H1 (cell line): ENCODE data around the gene SYNPO. TPM values are rescaled to one million over a fixed set of nuclear protein-coding genes. Genes with fewer than 3 reads are reported as not detected.

Experiments
- CTCF ChIA-PET: fragments of 300-600 bp; sonication (Branson Sonifier 250); formaldehyde crosslinking; loops from one replicate; lab custom pipeline; 2021; ENCODE audit not compliant: partially characterized antibody; lab: Charles Lee
- POLR2A ChIA-PET: fragments of 300-600 bp; sonication (Branson Sonifier 250); formaldehyde crosslinking; loops from one replicate; lab custom pipeline; 2021; ENCODE audit warnings: inconsistent platforms; ENCODE audit not compliant: partially characterized antibody; lab: Charles Lee
- DNase-seq, 2 experiments: peaks; one replicate each; pipeline versions ENCODE4 v3.0.0 to v3.0.0-alpha.2; 2010 to 2022; ENCODE audit warnings: low spot score in 2 of 2, low read depth in 1 of 2, mixed read lengths in 1 of 2
- FAIRE-seq: peaks from 2 replicates; lab custom pipeline; 2011; peaks lifted over from hg19 to GRCh38; lab: Jason Lieb, UNC
- H2AFZ ChIP-seq: 2 replicates; pipeline ENCODE4 v1.8.1; 2012; ENCODE audit warnings: low read length, inconsistent platforms
- H2AK5ac ChIP-seq: 2 replicates; pipeline ENCODE4 v1.6.1; 2013; ENCODE audit warnings: low read depth, low read length
- H2BK120ac ChIP-seq: replicated peaks from 2 replicates; pipeline ENCODE3; 2013; ENCODE audit warnings: low read depth, low read length, inconsistent platforms
- H2BK12ac ChIP-seq: 2 replicates; pipeline ENCODE4 v1.6.1; 2013; ENCODE audit warnings: low read depth, low read length
- H2BK15ac ChIP-seq: 2 replicates; pipeline ENCODE4 v1.6.1; 2013; ENCODE audit warnings: low read length
- H2BK20ac ChIP-seq: 2 replicates; pipeline ENCODE4 v1.6.1; 2013; ENCODE audit warnings: low read length
- H2BK5ac ChIP-seq: 2 replicates; pipeline ENCODE4 v1.6.1; 2013; ENCODE audit warnings: low read depth, low read length
- H3K14ac ChIP-seq: 2 replicates; pipeline ENCODE4 v1.6.1; 2013; ENCODE audit warnings: inconsistent platforms; ENCODE audit not compliant: insufficient read length
- H3K18ac ChIP-seq: 2 replicates; pipeline ENCODE4 v1.6.1; 2013; ENCODE audit warnings: low read length; ENCODE audit errors: extremely low read depth
- H3K23ac ChIP-seq: 2 replicates; pipeline ENCODE4 v1.6.1; 2013; ENCODE audit warnings: inconsistent platforms; ENCODE audit not compliant: insufficient read length
- H3K23me2 ChIP-seq: 2 replicates; pipeline ENCODE4 v1.6.1; 2013; ENCODE audit warnings: low read depth, low read length
- H3K27ac ChIP-seq: 2 replicates; pipeline ENCODE4 v1.6.1; 2011; ENCODE audit warnings: low read depth, low read length, inconsistent platforms
- H3K27me3 ChIP-seq, 4 experiments: replicated peaks in 1 of 4; 1 replicate in 1 of 4; 2 replicates in 3 of 4; pipeline versions ENCODE4 v1.6.1 to v1.8.1; 2011 to 2013; ENCODE audit warnings: low read length in 3 of 4, mild to moderate bottlenecking in 3 of 4, inconsistent platforms in 2 of 4, mixed read lengths in 2 of 4, moderate library complexity in 1 of 4; ENCODE audit not compliant: control insufficient read depth in 3 of 4, insufficient read depth in 3 of 4; ENCODE audit errors: extremely low read depth in 1 of 4
- H3K36me3 ChIP-seq, 4 experiments: 2 replicates each; pipeline versions ENCODE4 v1.6.1 to v1.8.1; 2011 to 2013; ENCODE audit warnings: mild to moderate bottlenecking in 4 of 4, low read length in 3 of 4, moderate library complexity in 2 of 4, control low read depth in 1 of 4, inconsistent platforms in 1 of 4; ENCODE audit not compliant: insufficient read depth in 4 of 4, control insufficient read depth in 2 of 4
- H3K4ac ChIP-seq: replicated peaks from 2 replicates; pipeline ENCODE3; 2013; ENCODE audit warnings: low read length, low read depth, mixed read lengths, inconsistent platforms; ENCODE audit not compliant: insufficient read length
- H3K4me1 ChIP-seq, 4 experiments: replicated peaks in 1 of 4; 1 replicate in 1 of 4; 2 replicates in 3 of 4; pipeline versions ENCODE4 v1.6.1 to v1.8.1; 2011 to 2013; ENCODE audit warnings: low read length in 3 of 4, inconsistent platforms in 2 of 4, mixed read lengths in 1 of 4; ENCODE audit not compliant: insufficient read depth in 4 of 4, control insufficient read depth in 3 of 4
- H3K4me2 ChIP-seq, 2 experiments: 2 replicates each; pipeline versions ENCODE4 v1.6.1 to v1.8.1; 2011 to 2013; ENCODE audit warnings: low read depth in 2 of 2, low read length in 2 of 2, control low read depth in 1 of 2, inconsistent platforms in 1 of 2, mild to moderate bottlenecking in 1 of 2; ENCODE audit not compliant: insufficient read depth in 1 of 2
- H3K4me3 ChIP-seq, 4 experiments: fragments of 200-600, 300-600 bp in 1 of 4; sonication (generic), shearing (Covaris generic), sonication (Bioruptor Twin) in 1 of 4; 2 replicates each; pipeline versions ENCODE4 v1.5.1 to v1.8.1; 2011 to 2016; ENCODE audit warnings: low read length in 4 of 4, low read depth in 3 of 4, control low read depth in 2 of 4, inconsistent platforms in 2 of 4, mild to moderate bottlenecking in 2 of 4, mixed read lengths in 1 of 4, moderate library complexity in 1 of 4; ENCODE audit not compliant: insufficient read depth in 2 of 4; ENCODE audit errors: extremely low read depth in 1 of 4
- H3K56ac ChIP-seq: replicated peaks from 2 replicates; pipeline ENCODE3; 2013; ENCODE audit warnings: low read depth, mild to moderate bottlenecking, mixed read lengths, low read length, inconsistent platforms; ENCODE audit not compliant: insufficient read length
- H3K79me1 ChIP-seq: 2 replicates; pipeline ENCODE4 v1.6.1; 2013; ENCODE audit warnings: low read depth, low read length, control low read depth
- H3K79me2 ChIP-seq, 2 experiments: 2 replicates each; pipeline versions ENCODE4 v1.6.1 to v1.8.1; 2012 to 2013; ENCODE audit warnings: low read length in 2 of 2, mild to moderate bottlenecking in 2 of 2, inconsistent platforms in 1 of 2; ENCODE audit not compliant: insufficient read depth in 2 of 2, control insufficient read depth in 1 of 2
- H3K9ac ChIP-seq, 4 experiments: replicated peaks in 1 of 4; 1 replicate in 1 of 4; 2 replicates in 3 of 4; pipeline versions ENCODE4 v1.6.1 to v1.8.1; 2011 to 2013; ENCODE audit warnings: low read depth in 3 of 4, low read length in 3 of 4, control low read depth in 2 of 4, mild to moderate bottlenecking in 2 of 4, moderate library complexity in 2 of 4, inconsistent platforms in 1 of 4; ENCODE audit errors: extremely low read depth in 1 of 4
- H3K9me3 ChIP-seq, 2 experiments: 2 replicates each; pipeline versions ENCODE4 v1.6.1 to v1.8.1; 2012 to 2013; ENCODE audit warnings: mild to moderate bottlenecking in 2 of 2, moderate library complexity in 2 of 2, control low read depth in 1 of 2, inconsistent platforms in 1 of 2, low read depth in 1 of 2, low read length in 1 of 2, mixed read lengths in 1 of 2; ENCODE audit not compliant: insufficient read depth in 2 of 2
- H4K20me1 ChIP-seq, 2 experiments: replicated peaks in 1 of 2; 2 replicates each; pipeline versions ENCODE3 to v1.8.1; 2011 to 2013; ENCODE audit warnings: inconsistent platforms in 2 of 2, low read length in 2 of 2, mild to moderate bottlenecking in 1 of 2; ENCODE audit not compliant: insufficient read depth in 2 of 2, control insufficient read depth in 1 of 2
- H4K5ac ChIP-seq: 2 replicates; pipeline ENCODE4 v1.6.1; 2013; ENCODE audit warnings: low read length, low read depth, mixed read lengths, inconsistent platforms; ENCODE audit not compliant: insufficient read length
- H4K8ac ChIP-seq: 2 replicates; pipeline ENCODE4 v1.8.0; 2013; ENCODE audit warnings: mild to moderate bottlenecking, moderate library complexity, low read length, inconsistent platforms; ENCODE audit not compliant: insufficient read depth; ENCODE audit errors: extremely low read depth
- H4K91ac ChIP-seq: replicated peaks from 2 replicates; pipeline ENCODE3; 2013; ENCODE audit warnings: low read length, mixed read lengths, inconsistent platforms; ENCODE audit not compliant: insufficient read length
- CHD1 ChIP-seq: IDR thresholded peaks from 2 replicates; pipeline ENCODE4 v1.6.1; 2012; ENCODE audit warnings: low read depth, low read length, improper control_type of control experiment
- CTBP2 ChIP-seq: IDR thresholded peaks from 2 replicates; pipeline ENCODE4 v1.7.0; 2011; ENCODE audit warnings: borderline replicate concordance, mild to moderate bottlenecking, moderate library complexity, mixed read lengths, low read length; ENCODE audit not compliant: insufficient read depth, insufficient read length
- E2F6 ChIP-seq: IDR thresholded peaks from 2 replicates; pipeline ENCODE4 v1.6.1; 2012; ENCODE audit warnings: inconsistent platforms
- EGR1 ChIP-seq: IDR thresholded peaks from 2 replicates; pipeline ENCODE4 v1.6.1; 2011; ENCODE audit warnings: low read depth, low read length, borderline replicate concordance
- FOSL1 ChIP-seq: IDR thresholded peaks from 2 replicates; pipeline ENCODE4 v1.6.1; 2011; ENCODE audit warnings: mild to moderate bottlenecking, low read depth, low read length, moderate library complexity; ENCODE audit not compliant: insufficient read depth
- GABPA ChIP-seq: IDR thresholded peaks from 2 replicates; pipeline ENCODE4 v1.6.1; 2011; ENCODE audit warnings: mild to moderate bottlenecking, low read length, moderate library complexity, borderline replicate concordance; ENCODE audit not compliant: insufficient read depth
- JUN ChIP-seq: IDR thresholded peaks from 2 replicates; pipeline ENCODE4 v1.6.1; 2011; ENCODE audit warnings: low read depth, mild to moderate bottlenecking, improper control_type of control experiment, low read length
- JUND ChIP-seq: IDR thresholded peaks from 2 replicates; pipeline ENCODE4 v1.6.1; 2011; ENCODE audit warnings: mild to moderate bottlenecking, improper control_type of control experiment, low read length
- KDM4A ChIP-seq: IDR thresholded peaks from one replicate; pipeline ENCODE4 v1.7.1; 2012; ENCODE audit warnings: low read depth, mild to moderate bottlenecking, moderate library complexity, low read length, inconsistent platforms; ENCODE audit not compliant: severe bottlenecking
- MAX ChIP-seq: IDR thresholded peaks from 2 replicates; pipeline ENCODE4 v1.6.1; 2012; ENCODE audit warnings: inconsistent platforms
- RBBP5 ChIP-seq: IDR thresholded peaks from 2 replicates; pipeline ENCODE4 v1.7.1; 2012; ENCODE audit warnings: low read depth, mild to moderate bottlenecking, inconsistent platforms, low read length, moderate library complexity, borderline replicate concordance
- SRF ChIP-seq: IDR thresholded peaks from 2 replicates; pipeline ENCODE4 v1.6.1; 2011; ENCODE audit warnings: mild to moderate bottlenecking, low read depth, low read length, moderate library complexity
- TAF7 ChIP-seq: optimal IDR thresholded peaks from 2 replicates; pipeline ENCODE3; 2011; ENCODE audit warnings: low read depth, mild to moderate bottlenecking, inconsistent platforms, low read length, moderate library complexity, borderline replicate concordance
- WGBS, 2 experiments: shearing (Covaris generic) in 1 of 2; methylation state at CpG; one replicate each; pipeline versions ENCODE4 v1.1.6 to v1.1.7; 2013 to 2015; ENCODE audit warnings: low lambda C conversion rate in 2 of 2, mixed read lengths in 2 of 2, inconsistent platforms in 1 of 2, low coverage in 1 of 2, missing lambda C conversion rate in 1 of 2; ENCODE audit not compliant: insufficient replicate concordance in 2 of 2, insufficient coverage in 1 of 2, insufficient read length in 1 of 2; ENCODE audit errors: extremely low coverage in 1 of 2, missing lambda C conversion rate in 1 of 2; 5-methylcytosine and 5-hydroxymethylcytosine counted together
- polyA plus RNA-seq, 7 experiments: library from polyadenylated mRNA; depleted of rRNA in 3 of 7; stranded (reverse) in 5 of 7; unstranded in 2 of 7; fragments of >200 nt in 5 of 7; fragments of 200-250 nt in 2 of 7; gene quantifications; 1 replicate in 5 of 7; 2 replicates in 1 of 7; 4 replicates in 1 of 7; pipeline versions ENCODE4 v1.2.1 to v1.2.3, GENCODE V29; 2011 to 2013; ENCODE audit warnings: missing spikeins in 2 of 7, mixed read lengths in 2 of 7
- total RNA-seq: library from RNA; stranded (reverse); fragmentation: NEBNext Ultra II Directional; extraction: Animal tissue kit (Norgen Biotek cat#: 25700); gene quantifications from 2 replicates; pipeline ENCODE4 v1.2.1, GENCODE V29; 2021

The SYNPO gene
- total and polyA plus RNA-seq, 2 of the 8 experiments (the other 6 are each of a cell fraction or from before 2014, with no cell fraction given), result 2.3 TPM

DNA sequence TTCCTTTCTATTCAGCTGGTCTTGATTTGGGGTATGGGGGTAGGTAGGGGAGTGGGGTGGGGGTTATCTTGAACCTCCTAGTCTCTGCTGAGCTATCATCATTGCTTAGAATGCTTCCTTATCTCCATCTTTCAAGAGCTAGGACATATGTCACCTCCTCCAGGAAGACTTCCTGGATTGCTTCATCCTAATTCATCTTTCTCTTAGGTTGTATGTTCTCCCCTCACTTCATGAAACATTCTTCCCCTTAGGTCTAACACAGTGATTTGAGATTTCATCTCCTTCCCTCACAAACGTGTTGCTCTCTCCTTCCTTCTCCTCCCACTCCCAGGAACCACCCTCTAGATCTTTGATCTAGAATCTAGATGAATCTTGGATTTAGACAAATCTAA lies 2.4 kb upstream of the SYNPO start:
- Histone ChIP-seq H3K14ac (no peak overlapping the region), H3K4me2 (peak overlapping the region in 1 of 2 experiments; percentile 50; a peak in 2 of 4 replicates), H3K23me2 (no peaks in the 10 kb centered on the region), H2AFZ (no peak overlapping the region), H3K9ac (no peak overlapping the region), H3K18ac (no peak overlapping the region), H3K4ac (no peak overlapping the region), H4K91ac (no peak overlapping the region), H3K23ac (no peak overlapping the region), H2BK15ac (no peak overlapping the region), H3K79me1 (no peaks in the 10 kb centered on the region), H3K4me3 (no peak overlapping the region), H3K9me3 (no peaks in the 10 kb centered on the region), H2BK5ac (no peak overlapping the region), H2BK120ac (no peak overlapping the region), H2BK12ac (no peak overlapping the region), H4K8ac (no peak overlapping the region), H3K36me3 (no peaks in the 10 kb centered on the region), H3K4me1 (peaks cover 0 to 22% (median 13%) of the 10 kb centered on the region in 4 experiments; a peak in 5 of 7 replicates), H3K27me3 (no peaks in the 10 kb centered on the region), H4K5ac (no peak overlapping the region), H3K56ac (no peak overlapping the region), H2AK5ac (no peak overlapping the region), H4K20me1 (no peaks in the 10 kb centered on the region), H3K27ac (no peak overlapping the region), H2BK20ac (no peak overlapping the region), H3K79me2 (no peaks in the 10 kb centered on the region)
- ChIA-PET POLR2A (interaction anchor here (0.7 to 1.9 kb wide), 3 partner anchors 10 to 188 kb away, joined by 3 to 6 read pairs (median 3); partner anchors contain the start of gene RPS14), CTCF (interaction anchor here (0.7 to 18.4 kb wide), 4 partner anchors 18 to 76 kb away, joined by 3 to 247 read pairs (median 7); partner anchors contain the start of gene MYOZ3)
- WGBS, 2 experiments, result 64% methylated on average over 1 of the region's 1 CpG; no CpG with 5 or more reads in 1 of the 2 experiments
- FAIRE-seq (no peak), DNase-seq (no peak)
- no peak for TF ChIP-seq JUND
- TF ChIP-seq FOSL1, result no peak
- TF ChIP-seq RBBP5, result no peak
- no peak for TF ChIP-seq JUN
- no peak for TF ChIP-seq GABPA
- TF ChIP-seq MAX, result no peak
- TF ChIP-seq EGR1, result no peak
- TF ChIP-seq CHD1, result no peak
- TF ChIP-seq E2F6, result no peak
- TF ChIP-seq TAF7, result no peak
- no peak for TF ChIP-seq CTBP2
- TF ChIP-seq KDM4A, result no peak
- TF ChIP-seq SRF, result no peak
